HG02763 (cell line): ENCODE results near the gene SLC7A5.
"Not testable (repeated sequence)": the region's sequence is repeated elsewhere in the genome, so short reads cannot be mapped to it uniquely, and the experiment has no call there.

Experiments
- ATAC-seq: cut with Tn5 transposase; IDR thresholded peaks from one replicate; pipeline ENCODE4 v1.9.1; 2021; ENCODE audit warnings: mild to moderate bottlenecking, moderate library complexity; ENCODE audit not compliant: unreplicated experiment

The SLC7A5 gene

DNA sequence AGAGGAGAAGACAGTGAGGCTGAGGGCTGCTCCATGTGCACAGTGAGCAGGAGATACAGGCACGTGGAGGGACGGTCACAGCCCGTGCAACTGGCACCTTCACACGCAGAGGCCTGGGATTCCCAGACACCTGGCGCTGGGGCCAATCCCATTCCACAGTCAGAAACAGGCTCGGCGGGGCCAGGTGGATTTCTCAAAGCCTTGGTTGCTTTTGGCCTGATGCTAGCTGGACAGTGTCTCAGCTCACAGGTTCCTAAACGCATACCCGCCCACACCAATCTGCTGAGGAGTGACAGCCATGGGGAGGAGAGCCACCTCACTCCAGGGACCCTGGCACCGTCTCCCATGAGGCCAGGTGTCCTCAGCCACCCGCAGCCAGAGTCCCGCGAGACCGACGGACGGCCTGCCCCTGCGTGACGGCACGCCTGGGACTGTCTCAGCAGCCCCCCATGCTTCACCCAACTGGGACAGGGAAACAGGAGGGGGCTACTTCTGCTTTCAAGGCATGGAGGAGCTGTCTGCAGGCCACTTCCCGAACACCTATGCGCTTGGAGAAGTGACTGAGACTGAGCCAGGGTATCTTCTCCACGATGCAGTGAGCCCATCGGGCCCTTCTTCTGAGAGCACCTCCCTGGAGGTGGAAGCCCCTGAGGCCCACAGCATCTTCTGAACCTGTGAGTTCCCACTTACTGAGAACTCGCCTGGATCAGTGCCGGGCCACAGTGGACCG, 6.5 kb downstream of the SLC7A5 start:
- ATAC-seq: not testable (repeated sequence)

DNA sequence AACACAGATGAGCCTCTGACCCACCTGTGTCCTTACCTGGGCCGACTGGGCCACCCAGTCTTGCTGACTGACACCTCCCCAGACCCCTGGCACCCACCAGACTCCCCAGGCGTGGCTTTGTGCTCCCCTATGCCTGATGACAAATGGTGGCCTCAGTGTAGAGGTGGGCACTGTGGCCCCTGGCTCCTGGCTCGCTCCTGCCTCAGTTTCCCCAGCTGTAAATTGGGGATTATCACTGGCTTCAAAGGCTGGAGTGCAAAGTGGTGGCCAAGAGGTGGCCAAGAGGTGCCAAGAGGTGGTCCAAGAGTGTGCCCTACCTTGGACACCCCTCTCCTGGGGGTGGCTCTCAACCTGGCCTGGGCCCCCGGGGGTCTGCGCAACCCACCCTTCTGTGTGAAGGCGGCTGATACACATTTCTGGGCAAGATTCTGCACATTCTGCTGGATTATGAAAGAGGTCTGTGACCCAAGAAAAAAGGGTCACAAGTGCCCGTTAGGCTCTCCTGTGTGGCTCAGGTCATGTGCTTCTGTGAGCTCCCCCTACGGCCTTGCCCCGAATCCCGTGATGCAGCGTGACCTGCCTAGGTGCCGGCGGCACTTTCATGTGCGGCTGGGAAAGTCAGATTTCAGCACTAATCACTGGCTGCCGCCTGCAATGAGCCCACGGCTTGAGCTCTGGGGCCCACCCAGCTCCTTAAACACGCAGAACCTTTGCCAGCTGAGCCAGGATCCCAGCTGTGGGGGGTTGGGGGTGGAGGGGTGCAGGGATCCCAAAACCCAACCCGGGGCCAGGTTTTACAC, 7.8 kb downstream of the SLC7A5 start:
- ATAC-seq: not testable (repeated sequence)

DNA sequence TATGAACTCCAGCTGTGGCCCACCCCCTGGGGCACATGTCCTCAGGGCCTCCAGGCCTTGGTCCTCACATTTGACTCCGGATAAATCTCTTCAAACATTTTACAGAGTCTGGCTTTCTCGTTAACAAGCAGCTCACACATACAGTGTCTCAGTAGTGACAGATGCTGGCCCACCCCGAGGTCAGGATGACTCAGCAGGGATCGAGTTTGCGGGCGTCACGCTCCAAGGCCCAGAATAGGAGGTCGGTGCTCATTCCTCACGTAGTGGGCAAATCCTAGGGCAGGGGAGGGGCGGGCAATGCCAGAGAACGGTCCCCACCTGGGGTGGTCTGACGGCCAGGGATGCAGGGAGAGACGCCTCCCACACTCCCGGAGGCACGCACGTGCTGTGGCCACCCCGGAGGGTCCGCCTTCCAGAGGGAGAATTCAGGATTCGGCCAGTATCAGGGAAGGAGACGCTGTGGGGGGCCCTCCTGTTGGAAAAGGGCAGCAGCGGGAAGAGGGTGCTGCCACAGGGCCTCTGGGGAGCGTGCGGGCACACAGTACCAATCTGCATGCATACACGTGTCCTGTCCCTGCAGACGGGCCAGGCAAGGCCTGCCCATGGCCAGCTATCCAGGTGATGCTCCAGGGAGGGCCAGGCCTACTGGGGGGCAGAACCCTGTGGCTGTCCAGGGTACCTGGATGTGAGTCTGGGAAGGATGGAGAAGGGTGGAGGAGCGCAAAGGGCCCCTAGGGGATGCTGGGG, 8.6 kb downstream of the SLC7A5 start:
- ATAC-seq: no peak

DNA sequence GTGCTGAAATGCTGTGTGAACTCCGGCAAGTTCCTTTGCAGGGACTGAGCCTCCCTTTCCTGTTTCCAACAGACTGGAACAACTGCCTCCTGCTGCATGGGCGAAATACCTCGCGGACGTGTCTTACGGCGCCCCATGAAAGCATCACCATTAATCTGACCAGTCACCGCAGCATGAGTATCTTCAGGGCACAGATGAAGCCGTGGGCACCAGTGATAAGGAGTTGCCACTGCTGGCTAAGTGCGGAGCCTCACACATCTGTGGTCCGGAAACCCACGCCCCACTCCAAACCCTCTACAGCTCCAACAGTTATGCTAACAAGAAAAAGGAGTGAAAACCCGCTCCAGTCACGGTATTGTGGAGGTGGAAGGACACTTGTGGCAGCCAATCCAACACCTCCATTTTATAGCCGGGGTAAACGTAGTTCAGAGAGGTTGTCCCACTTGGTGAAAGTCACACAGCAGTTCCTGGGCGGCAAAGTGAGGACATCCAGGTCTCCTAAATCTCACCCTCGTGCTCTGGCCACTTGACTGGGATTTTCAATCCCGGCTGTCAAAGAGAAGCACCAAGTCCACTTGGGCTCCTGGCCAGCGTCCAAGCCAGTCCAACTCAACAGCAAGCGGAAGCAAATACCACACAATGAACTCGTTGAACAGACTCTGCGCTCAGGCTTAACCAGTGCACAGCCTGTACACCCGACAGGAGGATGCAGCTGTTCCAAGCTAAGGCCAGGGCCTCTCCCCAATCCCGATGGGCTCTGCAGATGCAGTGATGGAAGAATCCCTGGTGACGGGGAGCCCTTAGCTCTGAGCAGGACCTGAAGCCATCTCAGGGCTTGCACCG, 10.9 kb downstream of the SLC7A5 start:
- ATAC-seq: not testable (repeated sequence)

DNA sequence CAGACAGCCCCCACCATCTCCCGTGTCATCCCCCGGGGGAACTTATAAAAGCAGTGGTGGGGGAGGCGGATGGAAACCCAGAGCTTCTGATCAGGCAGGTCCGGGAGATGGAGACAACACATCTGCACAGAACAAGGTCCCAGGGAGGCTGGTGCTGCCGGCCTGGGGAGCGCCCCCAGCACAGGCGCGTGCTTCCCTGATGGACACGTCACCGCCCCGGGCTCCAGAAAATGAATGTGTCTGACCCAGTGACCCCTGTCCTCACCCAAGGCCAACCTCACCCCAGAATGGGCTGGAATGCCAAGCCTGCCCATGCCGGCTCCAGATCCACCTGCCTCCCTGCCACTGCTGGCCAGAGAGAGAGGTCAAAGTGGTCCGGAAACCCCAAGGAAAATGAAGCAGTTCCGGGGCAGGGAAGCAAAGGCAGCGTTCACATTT, 12.5 kb downstream of the SLC7A5 start:
- ATAC-seq: no peak

DNA sequence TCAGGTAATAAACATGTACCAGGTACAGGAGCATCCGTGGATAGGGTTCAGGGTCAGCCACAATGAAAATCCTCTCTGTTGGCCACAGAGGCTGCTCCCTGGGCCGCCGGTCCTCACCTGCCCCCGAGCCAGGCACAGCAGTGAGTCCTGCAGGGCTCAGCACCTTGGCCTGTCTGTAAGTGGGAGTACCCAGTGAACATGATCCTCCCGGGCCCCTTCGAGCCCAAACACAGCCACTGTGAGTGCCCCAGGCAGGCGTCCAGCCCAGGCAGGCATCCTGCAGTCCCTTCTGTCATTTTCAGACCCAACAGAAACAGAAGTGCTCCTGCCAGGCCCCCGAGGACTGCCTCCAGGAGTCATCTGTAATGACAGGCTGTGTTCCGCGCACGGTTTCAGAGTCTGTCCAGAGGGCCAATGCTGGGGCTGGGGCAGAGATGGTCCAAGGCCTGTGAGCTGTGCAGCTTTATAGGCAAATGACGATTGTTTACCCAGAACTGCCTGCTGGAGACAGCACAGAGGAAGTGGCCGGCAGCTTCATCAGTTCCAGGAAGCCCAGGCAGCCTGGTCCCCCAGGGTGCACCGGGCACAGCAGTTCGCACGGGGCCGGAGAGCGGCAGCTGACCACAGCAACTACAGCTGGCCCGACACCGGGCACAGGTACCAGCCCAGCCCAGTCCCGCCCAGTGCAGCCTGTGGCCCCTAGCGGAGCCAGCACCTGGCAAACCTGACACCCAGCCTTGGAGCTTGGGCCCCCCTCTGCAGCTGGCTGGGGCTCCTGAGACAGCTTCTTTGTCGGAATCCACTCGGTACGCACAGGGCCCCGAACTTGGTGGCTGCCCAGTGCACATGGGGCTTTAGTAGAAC, 13.2 kb downstream of the SLC7A5 start:
- ATAC-seq: no peak

DNA sequence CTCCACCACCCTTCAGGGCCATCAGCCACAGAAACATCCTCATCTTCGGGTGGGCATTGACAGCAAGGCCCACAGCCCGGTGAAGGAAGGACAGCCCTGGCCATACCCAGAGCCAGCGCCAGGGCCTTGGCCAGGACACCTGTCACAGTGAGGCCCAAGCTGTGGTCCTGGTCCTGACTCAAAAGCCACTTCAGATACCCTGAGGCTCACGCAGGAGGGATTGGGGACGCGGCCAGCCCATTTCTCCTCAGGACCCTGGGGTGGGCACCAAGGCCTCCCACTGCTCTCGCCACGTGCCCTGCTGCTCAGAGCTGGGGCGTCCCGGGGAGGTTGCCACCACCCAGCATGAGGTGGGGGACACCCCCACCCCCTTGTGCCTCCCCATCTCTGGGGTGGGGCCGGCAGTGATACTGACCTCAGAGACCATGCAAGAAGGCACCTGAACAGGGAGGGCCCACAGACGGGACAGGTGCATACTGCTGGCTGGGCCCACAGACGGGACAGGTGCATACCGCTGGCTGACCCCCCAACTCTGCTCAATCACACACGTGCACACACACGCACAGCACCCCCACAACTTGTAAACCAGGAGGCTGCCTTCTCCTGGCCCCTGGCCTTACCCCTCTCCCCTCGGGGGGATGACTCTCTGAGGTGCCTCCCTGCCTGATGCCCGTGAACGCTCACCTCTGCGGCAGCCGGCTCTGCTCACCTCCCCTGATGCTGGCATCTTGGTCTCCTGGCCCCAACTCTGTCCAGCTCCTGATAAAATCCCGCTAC, 14.2 kb downstream of the SLC7A5 start:
- no peak for ATAC-seq

DNA sequence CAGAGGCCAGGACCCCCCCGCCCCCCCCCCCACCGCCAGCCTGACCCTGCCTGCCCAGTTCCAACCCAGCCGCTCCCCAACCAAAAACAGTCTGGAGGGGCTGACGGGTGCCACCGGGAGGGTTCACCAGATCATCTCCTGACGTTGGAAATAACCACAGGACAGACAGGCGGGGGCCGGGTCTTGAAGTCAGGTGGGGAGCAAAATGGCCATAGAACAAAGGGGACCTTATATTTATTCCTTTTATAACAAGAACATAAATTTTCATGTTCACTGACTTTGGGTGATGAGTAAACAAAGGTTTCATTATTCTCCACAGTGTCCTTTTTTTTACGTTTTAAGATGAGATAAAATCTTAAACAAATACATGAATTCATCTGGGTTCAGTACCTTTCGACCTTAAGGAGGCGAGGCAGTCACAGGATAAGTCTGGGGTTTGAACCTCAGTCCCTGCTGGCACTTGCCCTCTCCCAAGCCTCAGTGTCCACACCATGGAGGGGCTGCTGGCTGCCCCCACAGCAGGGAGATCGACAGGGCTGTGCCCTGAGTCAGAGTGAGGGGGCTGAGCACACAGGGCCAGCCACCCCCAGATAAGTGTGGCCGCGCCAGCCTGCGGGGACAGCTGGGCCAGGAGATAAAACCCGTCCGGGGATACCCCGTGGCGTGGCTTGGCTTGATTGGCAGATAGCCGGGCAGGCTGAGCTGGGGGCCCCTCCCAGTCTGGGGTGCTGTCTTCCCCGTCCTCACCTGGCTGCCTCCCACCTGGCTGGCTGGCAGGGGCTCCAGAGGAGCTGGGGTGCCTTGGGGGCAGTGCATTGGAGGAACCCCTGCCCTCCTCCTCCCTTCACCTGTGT, 15.0 kb downstream of the SLC7A5 start:
- ATAC-seq: no peak

DNA sequence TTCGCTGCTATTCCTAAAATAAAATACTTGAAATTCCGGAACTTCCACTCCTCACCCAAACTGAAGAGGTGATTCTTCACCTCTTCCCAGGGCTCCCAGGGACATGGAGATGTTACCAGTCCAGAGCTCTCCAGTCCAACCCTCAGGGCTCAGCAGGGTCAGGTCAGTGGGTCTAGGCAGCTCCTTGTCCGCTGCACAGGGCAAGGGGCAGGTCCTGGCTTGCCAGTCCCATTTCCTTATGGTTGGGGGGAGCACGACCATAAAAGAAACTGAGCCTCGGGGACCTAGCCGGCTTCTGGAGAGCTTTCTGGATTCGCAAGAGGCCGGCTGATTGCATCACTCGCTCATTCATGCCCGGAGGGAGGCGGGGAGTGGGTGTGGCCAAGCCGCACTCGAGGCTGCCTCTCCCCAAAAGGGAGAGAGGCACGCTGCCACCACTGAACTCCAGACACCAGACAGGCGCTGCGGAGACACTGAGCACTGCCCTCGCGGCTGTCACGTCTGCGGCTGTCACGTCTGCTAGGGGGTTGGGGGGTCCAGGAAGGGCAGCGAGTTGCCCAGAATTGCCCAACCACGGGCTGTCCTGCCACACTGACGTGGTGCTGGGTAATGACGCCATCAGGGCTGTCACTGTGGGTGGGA, 15.8 kb downstream of the SLC7A5 start:
- no peak for ATAC-seq

DNA sequence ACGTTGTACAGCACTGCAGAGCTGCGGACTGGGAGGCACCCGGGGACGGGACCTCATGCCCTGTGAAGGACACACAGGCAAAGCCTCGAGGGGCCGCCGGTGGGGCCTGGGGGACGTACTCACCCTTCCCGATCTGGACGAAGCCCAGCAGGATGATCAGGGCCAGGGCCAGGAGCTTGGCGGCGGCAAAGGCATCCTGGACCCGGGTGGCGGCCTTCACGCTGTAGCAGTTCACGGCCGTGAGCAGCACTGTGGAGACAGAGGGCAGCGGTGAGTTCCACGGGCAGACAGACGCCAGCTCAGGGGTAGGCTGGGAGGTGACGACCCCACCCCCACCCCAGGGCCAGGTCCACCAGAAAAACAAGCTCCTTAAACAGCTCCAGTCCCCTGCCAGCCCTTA, 17.7 kb downstream of the SLC7A5 start:
- no peak for ATAC-seq

DNA sequence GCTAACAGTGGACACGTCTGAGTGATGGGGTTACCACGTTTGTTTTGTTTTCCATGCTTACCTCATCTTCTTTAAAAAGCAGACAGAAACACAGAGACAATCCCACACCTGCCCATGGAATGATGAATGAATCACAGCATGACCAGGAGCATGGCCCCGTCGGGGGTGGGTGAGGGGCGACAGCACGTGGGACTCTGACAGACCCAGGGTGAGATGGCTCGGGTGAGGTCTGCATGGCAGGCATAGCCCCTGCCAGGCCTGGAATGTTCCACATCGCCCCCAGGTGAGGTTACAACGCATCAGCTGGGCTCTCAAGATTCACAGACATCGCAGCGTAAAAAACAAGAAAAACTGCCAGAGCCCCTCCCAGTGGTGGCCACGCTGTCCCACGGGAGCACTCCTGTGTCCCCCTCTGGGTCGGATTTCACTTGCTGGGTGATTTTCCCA, 18.1 kb downstream of the SLC7A5 start:
- ATAC-seq: no peak

DNA sequence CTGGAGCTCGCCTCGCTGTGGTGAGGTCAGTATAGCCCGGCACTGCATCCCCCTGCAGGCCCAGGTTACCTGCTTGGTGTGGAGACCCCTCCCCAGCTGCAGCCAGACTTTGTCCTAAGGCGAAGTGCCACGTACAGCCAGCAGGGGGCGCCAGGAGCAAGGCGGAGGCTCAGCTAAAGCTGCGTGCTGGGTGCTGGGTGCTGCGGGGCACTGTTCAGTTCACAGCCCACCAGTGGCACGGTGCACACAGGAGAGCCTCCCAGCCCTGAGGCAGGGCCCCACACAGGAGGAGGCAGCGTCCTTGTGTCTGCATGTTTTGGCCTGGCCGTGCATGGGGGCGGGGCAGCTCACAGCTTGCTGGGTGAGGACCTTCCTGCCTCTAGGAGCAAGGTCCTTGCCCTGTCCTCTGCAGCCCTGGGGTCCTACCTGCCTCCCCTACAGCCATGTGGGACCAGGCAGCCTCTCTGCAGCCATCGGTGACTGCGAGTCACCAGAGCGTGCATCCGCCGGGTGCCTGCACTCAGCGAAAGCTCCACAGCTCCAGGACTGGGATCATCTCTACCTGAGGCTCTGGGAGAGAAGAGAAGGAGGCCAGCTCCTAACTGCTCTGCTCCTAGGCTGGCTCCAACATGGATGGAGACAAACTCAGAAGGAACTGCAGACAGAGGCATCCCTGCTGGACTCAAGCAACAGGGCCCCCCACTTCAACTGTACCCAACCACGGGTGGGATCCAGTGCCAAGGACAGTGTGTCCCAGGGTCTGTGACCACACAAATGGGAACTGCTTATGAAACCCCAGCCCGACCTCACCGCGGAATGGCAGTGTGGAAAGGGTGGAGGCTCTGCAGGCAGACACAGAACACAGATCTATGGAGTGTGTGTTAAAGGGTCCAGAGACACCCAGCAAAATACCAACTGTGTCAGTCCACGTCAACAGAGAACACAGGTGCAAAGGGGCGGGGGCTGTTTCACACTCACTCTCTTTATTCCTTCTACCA, 19.0 kb downstream of the SLC7A5 start:
- no peak for ATAC-seq

DNA sequence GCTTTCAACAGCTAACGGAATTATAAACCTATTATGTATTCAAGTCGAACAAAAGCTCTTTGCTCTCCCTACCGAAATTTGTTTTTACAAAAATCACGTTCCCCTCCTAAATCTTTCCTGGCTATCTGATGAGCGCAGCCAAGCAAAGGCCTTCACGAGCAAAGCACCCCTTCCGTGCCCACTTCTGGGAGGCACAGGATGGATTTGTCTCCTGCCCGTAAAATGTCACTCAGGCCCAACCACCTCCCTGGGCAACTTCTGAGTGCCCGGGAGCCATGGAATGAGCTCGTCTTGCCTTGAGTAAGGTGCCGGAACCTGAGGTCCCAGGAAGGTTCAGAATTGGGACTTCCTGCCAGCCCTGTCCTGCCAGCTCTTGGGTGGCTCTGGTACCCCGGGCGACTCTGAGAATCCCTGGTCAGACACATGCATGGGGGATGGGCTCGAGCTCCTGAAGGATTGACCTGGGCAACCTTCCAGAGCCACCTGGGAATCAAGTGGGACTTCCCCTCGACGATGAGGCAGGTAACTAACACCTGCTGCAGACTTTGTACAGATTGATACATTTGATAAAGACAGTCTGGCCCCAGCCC, 19.8 kb downstream of the SLC7A5 start:
- no peak for ATAC-seq

DNA sequence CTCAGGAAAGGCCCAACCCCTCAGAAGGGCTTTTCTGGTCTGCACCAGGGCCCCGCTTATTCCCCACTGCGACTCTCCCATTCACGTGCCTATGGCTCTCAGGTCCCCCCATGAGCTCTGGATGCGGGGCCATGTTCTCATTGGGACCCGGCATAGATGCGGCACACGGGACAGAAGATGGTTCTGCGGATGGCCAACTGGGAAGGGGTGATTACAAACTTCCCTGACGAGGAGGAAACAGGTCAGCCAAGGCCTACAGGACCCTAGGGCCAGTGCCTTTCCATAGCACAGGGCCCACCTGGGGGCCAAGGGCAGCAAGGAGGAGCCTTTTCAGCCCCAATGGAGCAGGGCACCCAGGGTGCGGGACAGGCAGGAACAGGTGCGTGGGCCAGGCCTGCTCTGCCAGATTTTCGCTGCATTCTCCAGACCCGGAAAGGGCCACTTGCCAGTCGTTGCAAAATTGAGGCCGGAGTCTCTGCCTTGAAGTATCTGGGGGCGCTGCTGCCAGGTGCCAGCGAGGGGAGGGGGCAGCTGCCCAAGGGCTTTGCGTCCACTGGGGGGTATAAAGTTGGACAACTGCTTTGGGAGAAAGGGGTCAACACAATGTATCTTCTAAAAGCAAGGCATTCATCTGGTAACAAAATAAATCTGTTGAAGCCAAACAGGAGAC, 20.5 kb downstream of the SLC7A5 start:
- ATAC-seq: no peak
